ENCODE results near the gene CAB39. TPM values are rescaled to one million over a fixed set of nuclear protein-coding genes. Genes with fewer than 3 reads are reported as not detected.

Gene CAB39
- polyA plus RNA-seq, 4 donors: 38.2 to 92.2 (median 56.5) TPM

DNA sequence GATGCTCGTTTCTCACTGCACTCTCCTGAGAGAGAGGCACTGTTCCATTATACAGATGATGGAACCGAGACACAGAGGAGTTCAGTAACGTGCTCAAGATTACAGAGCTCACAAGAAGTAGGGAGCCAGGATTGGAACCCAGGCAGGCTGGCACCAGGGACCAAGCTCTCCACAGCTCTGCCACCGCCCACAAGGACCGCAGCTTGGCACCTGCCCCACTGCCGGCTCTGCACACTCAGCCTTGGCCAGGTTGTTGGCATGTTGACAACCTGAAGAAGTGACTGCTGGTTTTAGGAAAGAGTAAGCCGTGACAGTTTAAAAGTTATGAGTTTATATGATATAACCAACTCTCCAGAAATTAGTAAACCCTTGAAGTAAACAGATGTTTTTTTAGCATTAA lies 104.1 kb downstream of the CAB39 start:
- Histone ChIP-seq H3K27ac (ENCODE audit: low read depth in 1 of 3, low read length in 2 of 3) (no peak overlapping the region), H3K4me3 (ENCODE audit: low read depth in 1 of 3, low read length in 3 of 3) (no peak overlapping the region), H3K27me3 (ENCODE audit: control insufficient read depth in 3 of 3, insufficient read depth in 3 of 3, low read length in 3 of 3) (no peaks in the 10 kb centered on the region), H3K9me3 (ENCODE audit: control insufficient read depth in 2 of 2, insufficient read depth in 1 of 2, low read depth in 1 of 2, low read length in 1 of 2) (no peaks in the 10 kb centered on the region), H3K4me1 (ENCODE audit: control insufficient read depth in 3 of 3, insufficient read depth in 2 of 3, low read depth in 1 of 3, low read length in 2 of 3) (no peaks in the 10 kb centered on the region), H3K36me3 (ENCODE audit: control insufficient read depth in 3 of 3, insufficient read depth in 2 of 3, low read depth in 1 of 3, low read length in 3 of 3) (peaks cover 7 to 47% (median 9%) of the 10 kb centered on the region in 3 donors)
- no peak for FAIRE-seq
- DNase-seq: no peak
- 69 to 83% (median 70%) methylated on average over 7 of the region's 7 CpGs for WGBS, 3 donors

DNA sequence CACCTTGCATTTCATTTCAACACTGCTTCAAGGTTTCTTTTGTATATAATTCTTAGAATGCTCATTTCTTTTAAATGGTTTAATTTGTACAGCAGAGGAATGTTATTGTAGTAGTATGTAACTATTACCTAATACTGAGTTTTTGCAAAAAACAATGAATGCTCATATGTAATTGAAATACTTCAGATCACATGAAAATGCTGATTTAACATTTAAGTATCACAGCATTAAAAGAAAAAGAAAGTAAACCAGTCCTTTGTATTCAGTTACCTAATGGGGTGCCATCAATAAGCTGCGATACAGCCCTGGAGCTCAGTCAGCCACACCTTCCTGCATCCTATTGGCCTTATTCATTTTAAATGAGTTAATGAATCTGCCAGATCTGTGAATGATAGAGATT lies 106.8 kb downstream of the CAB39 start:
- WGBS, 3 donors: 97 to 100% (median 99%) methylated on average over 1 of the region's 1 CpG
- peaks cover 5 to 43% (median 9%) of the 10 kb centered on the region in 3 donors for H3K36me3 ChIP-seq (ENCODE audit: control insufficient read depth in 3 of 3, insufficient read depth in 2 of 3, low read depth in 1 of 3, low read length in 3 of 3)

DNA sequence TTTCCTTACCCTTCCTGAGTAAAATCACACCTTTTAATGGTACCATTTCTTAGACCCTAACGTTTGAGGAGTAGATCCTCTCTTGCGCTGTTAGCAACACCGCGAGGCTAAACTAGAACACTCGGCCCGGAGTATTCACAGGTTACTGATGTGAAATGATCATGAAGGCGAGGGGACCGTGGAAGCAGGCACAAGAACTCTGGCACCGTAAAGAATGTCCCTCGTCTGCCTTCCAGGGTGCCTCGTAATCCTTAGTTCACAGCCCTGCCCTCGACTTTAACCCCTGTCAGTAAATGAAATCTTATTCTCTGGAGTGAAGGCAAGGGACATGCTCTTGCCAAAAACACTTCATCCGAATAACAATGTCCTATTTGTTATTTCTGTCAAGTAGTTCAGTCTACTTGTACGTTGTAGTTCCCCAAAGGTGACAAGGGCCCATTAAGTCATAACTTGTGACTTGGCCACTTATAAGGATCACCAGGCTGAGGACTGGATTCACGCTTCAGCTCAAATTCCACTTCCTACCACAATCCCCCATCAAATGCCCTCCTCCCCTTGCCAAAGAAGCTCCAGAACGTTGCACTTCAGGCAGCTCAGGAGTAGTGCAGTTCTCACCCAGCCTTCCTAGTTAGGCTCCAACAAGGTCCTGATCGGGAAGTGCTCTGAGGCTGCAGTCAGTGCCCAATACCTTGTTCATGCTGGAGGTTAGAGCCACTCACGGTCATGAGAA lies 108.8 kb downstream of the CAB39 start:
- DNase-seq: no peak
- peaks cover 0 to 4% (median 0%) of the 10 kb centered on the region in 3 donors for H3K27me3 ChIP-seq (ENCODE audit: control insufficient read depth in 3 of 3, insufficient read depth in 3 of 3, low read length in 3 of 3)
- no peak overlapping the region for H3K4me3 ChIP-seq (ENCODE audit: low read depth in 1 of 3, low read length in 3 of 3)
- no peak for FAIRE-seq
- H3K4me1 ChIP-seq (ENCODE audit: control insufficient read depth in 3 of 3, insufficient read depth in 2 of 3, low read depth in 1 of 3, low read length in 2 of 3): no peaks in the 10 kb centered on the region
- WGBS, 3 donors: 74 to 77% (median 76%) methylated on average over 18 of the region's 18 CpGs
- H3K27ac ChIP-seq (ENCODE audit: low read depth in 1 of 3, low read length in 2 of 3): no peak overlapping the region
- H3K36me3 ChIP-seq (ENCODE audit: control insufficient read depth in 3 of 3, insufficient read depth in 2 of 3, low read depth in 1 of 3, low read length in 3 of 3): peaks cover 5 to 30% (median 5%) of the 10 kb centered on the region in 3 donors
- H3K9me3 ChIP-seq (ENCODE audit: control insufficient read depth in 2 of 2, insufficient read depth in 1 of 2, low read depth in 1 of 2, low read length in 1 of 2): no peaks in the 10 kb centered on the region

More for the DNA sequence above, 106.8 kb downstream of the CAB39 start:
- Histone ChIP-seq H3K4me3 (ENCODE audit: low read depth in 1 of 3, low read length in 3 of 3) (no peak overlapping the region), H3K27ac (ENCODE audit: low read depth in 1 of 3, low read length in 2 of 3) (no peak overlapping the region), H3K27me3 (ENCODE audit: control insufficient read depth in 3 of 3, insufficient read depth in 3 of 3, low read length in 3 of 3) (no peaks in the 10 kb centered on the region), H3K4me1 (ENCODE audit: control insufficient read depth in 3 of 3, insufficient read depth in 2 of 3, low read depth in 1 of 3, low read length in 2 of 3) (no peaks in the 10 kb centered on the region), H3K9me3 (ENCODE audit: control insufficient read depth in 2 of 2, insufficient read depth in 1 of 2, low read depth in 1 of 2, low read length in 1 of 2) (no peaks in the 10 kb centered on the region)
- FAIRE-seq: no peak
- no peak for DNase-seq

DNA sequence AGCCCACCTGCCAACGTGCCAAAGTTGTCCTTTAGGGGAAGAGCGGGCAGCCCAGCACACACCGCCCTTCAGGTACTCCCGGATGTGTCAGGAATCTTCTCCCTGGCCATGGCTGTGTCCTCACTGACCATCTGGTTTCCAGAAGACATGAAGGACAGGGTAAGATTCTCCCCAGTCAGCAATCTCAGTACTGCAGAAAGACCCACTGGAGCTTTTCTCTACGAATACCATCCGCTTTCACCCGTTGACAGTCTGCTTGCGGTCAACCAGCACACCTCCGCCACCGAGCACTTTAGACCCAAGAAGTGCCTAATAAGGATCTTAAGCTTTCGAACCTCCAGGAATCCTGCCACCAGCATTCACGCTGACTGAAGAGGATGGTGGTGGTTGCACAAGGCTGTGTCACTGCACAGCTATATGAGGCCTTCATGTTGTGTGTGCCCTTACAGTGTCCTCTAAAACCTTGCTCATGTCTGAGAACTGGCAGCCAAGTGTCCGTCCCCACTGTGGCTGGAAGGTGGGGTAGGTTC lies 109.4 kb downstream of the CAB39 start:
- FAIRE-seq (no peak), DNase-seq (no peak)
- H3K4me3 ChIP-seq (ENCODE audit: low read depth in 1 of 3, low read length in 3 of 3): no peak overlapping the region
- H3K4me1 ChIP-seq (ENCODE audit: control insufficient read depth in 3 of 3, insufficient read depth in 2 of 3, low read depth in 1 of 3, low read length in 2 of 3): no peaks in the 10 kb centered on the region
- peaks cover 0 to 8% (median 0%) of the 10 kb centered on the region in 3 donors for H3K27me3 ChIP-seq (ENCODE audit: control insufficient read depth in 3 of 3, insufficient read depth in 3 of 3, low read length in 3 of 3)
- H3K27ac ChIP-seq (ENCODE audit: low read depth in 1 of 3, low read length in 2 of 3): no peak overlapping the region
- 91 to 95% (median 92%) methylated on average over 13 of the region's 13 CpGs for WGBS, 3 donors
- H3K9me3 ChIP-seq (ENCODE audit: control insufficient read depth in 2 of 2, insufficient read depth in 1 of 2, low read depth in 1 of 2, low read length in 1 of 2): no peaks in the 10 kb centered on the region
- peaks cover 5 to 26% (median 5%) of the 10 kb centered on the region in 3 donors for H3K36me3 ChIP-seq (ENCODE audit: control insufficient read depth in 3 of 3, insufficient read depth in 2 of 3, low read depth in 1 of 3, low read length in 3 of 3)

DNA sequence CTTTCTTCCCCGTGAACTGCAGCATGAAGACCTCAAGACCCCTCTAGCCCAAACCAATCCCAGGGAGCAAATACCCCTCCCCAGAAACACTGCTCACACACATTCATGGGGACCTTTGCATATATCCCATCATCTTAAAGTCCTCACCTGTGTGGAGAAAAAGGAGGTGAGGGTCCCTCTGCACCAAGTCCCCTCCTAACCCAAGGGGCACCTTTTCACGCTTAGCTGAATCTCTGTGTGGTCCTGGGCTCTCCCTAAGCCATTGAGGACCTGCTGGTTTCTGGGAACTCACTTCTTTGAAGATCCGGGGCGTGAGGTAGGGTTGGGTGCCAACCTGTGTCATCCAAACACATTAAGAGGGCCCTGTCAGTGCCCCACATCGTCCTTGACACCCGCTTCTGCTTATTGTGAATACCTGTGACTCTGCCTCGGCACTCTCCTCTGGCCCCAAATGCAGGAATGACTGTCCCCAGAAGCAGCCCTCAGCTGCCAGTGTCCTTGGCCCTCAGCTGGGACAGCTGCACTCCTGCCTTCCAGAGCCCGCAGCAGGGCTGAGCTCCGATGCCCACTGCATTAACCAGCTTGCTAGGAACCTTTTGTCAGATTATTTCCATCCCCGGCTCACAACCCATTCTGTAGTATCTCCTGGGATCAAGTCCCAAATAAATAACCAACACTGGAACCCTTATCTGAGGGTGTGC lies 110.8 kb downstream of the CAB39 start:
- no peaks in the 10 kb centered on the region for H3K9me3 ChIP-seq (ENCODE audit: control insufficient read depth in 2 of 2, insufficient read depth in 1 of 2, low read depth in 1 of 2, low read length in 1 of 2)
- no peak overlapping the region for H3K4me3 ChIP-seq (ENCODE audit: low read depth in 1 of 3, low read length in 3 of 3)
- H3K27ac ChIP-seq (ENCODE audit: low read depth in 1 of 3, low read length in 2 of 3): no peak overlapping the region
- peaks cover 0 to 17% (median 4%) of the 10 kb centered on the region in 3 donors for H3K27me3 ChIP-seq (ENCODE audit: control insufficient read depth in 3 of 3, insufficient read depth in 3 of 3, low read length in 3 of 3)
- DNase-seq (no peak), FAIRE-seq (no peak)
- 48 to 78% (median 56%) methylated on average over 10 of the region's 10 CpGs for WGBS, 3 donors
- H3K36me3 ChIP-seq (ENCODE audit: control insufficient read depth in 3 of 3, insufficient read depth in 2 of 3, low read depth in 1 of 3, low read length in 3 of 3): peaks cover 2 to 21% (median 5%) of the 10 kb centered on the region in 3 donors
- no peaks in the 10 kb centered on the region for H3K4me1 ChIP-seq (ENCODE audit: control insufficient read depth in 3 of 3, insufficient read depth in 2 of 3, low read depth in 1 of 3, low read length in 2 of 3)

DNA sequence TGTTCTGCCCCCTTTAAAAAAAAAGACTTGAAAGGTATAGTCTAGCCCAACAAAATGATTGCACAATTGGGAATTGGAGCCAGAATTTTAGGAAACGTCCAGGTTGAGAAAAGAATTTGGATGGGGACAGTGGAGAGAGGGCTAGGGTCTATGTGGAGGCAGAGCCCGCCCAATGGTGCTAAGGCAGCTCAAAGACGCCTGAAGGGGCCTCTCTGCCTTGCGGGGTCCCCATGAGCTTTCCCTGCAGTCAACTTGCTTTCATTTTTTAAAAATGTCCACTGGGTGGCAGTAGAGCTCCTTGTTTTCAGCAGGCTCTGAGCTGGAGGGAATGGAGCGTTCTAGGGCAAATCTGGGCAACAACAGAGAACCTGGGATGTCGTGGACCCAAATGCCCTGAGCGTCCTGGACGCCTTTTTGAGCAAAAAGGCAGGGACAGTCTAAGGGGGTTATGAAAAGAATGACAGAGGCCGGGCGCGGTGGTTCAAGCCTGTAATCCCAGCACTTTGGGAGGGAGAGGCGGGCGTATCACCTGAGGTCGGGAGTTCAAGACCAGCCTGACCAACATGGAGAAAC lies 111.8 kb downstream of the CAB39 start:
- Histone ChIP-seq H3K27ac (ENCODE audit: low read depth in 1 of 3, low read length in 2 of 3) (no peak overlapping the region), H3K9me3 (ENCODE audit: control insufficient read depth in 2 of 2, insufficient read depth in 1 of 2, low read depth in 1 of 2, low read length in 1 of 2) (no peaks in the 10 kb centered on the region), H3K27me3 (ENCODE audit: control insufficient read depth in 3 of 3, insufficient read depth in 3 of 3, low read length in 3 of 3) (peaks cover 0 to 24% (median 4%) of the 10 kb centered on the region in 3 donors), H3K4me1 (ENCODE audit: control insufficient read depth in 3 of 3, insufficient read depth in 2 of 3, low read depth in 1 of 3, low read length in 2 of 3) (peaks cover 0 to 3% (median 0%) of the 10 kb centered on the region in 3 donors), H3K36me3 (ENCODE audit: control insufficient read depth in 3 of 3, insufficient read depth in 2 of 3, low read depth in 1 of 3, low read length in 3 of 3) (peaks cover 0 to 15% (median 0%) of the 10 kb centered on the region in 3 donors), H3K4me3 (ENCODE audit: low read depth in 1 of 3, low read length in 3 of 3) (no peak overlapping the region)
- FAIRE-seq: no peak
- peak; percentile 80 to 88 for DNase-seq
- 16 to 22% (median 18%) methylated on average over 14 of the region's 14 CpGs for WGBS, 3 donors

DNA sequence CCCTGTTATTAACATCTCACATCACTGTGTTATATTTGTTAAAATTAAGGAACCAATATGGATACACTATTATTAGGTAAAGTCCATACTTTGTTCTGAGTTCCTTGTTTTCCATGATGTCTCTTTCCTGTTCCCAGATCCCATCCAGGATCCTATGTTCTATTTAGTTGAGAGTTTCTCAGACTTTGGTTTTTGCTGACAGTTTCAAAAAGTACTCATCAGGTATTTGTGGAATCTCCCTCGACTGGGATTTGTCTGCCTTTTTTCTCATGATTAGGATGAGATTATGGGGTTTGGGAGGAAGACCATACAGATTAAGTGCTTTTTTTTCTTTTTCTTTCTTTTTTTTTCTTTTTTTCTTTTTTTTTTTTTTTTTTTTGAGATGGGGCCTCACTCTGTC lies 112.7 kb downstream of the CAB39 start:
- no peak for DNase-seq
- Histone ChIP-seq H3K4me1 (ENCODE audit: control insufficient read depth in 3 of 3, insufficient read depth in 2 of 3, low read depth in 1 of 3, low read length in 2 of 3) (peaks cover 0 to 3% (median 0%) of the 10 kb centered on the region in 3 donors), H3K27ac (ENCODE audit: low read depth in 1 of 3, low read length in 2 of 3) (no peak overlapping the region), H3K27me3 (ENCODE audit: control insufficient read depth in 3 of 3, insufficient read depth in 3 of 3, low read length in 3 of 3) (peaks cover 0 to 28% (median 4%) of the 10 kb centered on the region in 3 donors), H3K36me3 (ENCODE audit: control insufficient read depth in 3 of 3, insufficient read depth in 2 of 3, low read depth in 1 of 3, low read length in 3 of 3) (peaks cover 0 to 14% (median 0%) of the 10 kb centered on the region in 3 donors), H3K4me3 (ENCODE audit: low read depth in 1 of 3, low read length in 3 of 3) (no peak overlapping the region), H3K9me3 (ENCODE audit: control insufficient read depth in 2 of 2, insufficient read depth in 1 of 2, low read depth in 1 of 2, low read length in 1 of 2) (peaks cover 0 to 6% of the 10 kb centered on the region in 2 donors)
- 55 to 74% (median 65%) methylated on average over 1 of the region's 1 CpG for WGBS, 3 donors
- no peak for FAIRE-seq

DNA sequence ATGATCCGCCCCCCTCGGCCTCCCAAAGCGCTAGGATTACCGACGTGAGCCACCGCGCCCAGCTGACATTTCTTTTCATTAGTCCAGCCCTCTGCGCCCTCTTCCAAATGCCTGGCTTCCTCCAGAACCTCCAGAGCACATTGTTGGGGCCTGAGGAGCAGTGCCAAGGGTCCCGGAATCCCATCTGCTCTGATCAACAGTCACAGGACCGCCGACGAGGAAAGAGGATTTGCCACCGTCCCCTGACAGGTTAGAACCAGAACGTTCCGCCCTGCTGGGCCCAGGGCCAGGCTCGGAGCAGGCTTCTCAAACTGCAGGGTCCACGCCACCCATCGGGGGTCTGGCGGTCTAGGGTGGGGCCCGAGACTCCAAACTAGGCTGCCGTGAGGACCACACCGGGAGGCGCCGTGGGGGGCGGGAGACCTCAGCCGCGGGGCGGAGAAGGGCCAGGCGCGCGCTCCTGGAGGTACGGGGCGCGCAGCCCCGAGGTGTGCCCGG lies 115.2 kb downstream of the CAB39 start:
- 29 to 37% (median 33%) methylated on average over 28 to 36 of the region's 36 CpGs for WGBS, 3 donors
- no peak for FAIRE-seq
- Histone ChIP-seq H3K4me1 (ENCODE audit: control insufficient read depth in 3 of 3, insufficient read depth in 2 of 3, low read depth in 1 of 3, low read length in 2 of 3) (peaks cover 0 to 3% (median 0%) of the 10 kb centered on the region in 3 donors), H3K4me3 (ENCODE audit: low read depth in 1 of 3, low read length in 3 of 3) (peak overlapping the region in 1 of 3 donors; percentile 31), H3K27ac (ENCODE audit: low read depth in 1 of 3, low read length in 2 of 3) (no peak overlapping the region), H3K27me3 (ENCODE audit: control insufficient read depth in 3 of 3, insufficient read depth in 3 of 3, low read length in 3 of 3) (peaks cover 0 to 28% (median 4%) of the 10 kb centered on the region in 3 donors), H3K9me3 (ENCODE audit: control insufficient read depth in 2 of 2, insufficient read depth in 1 of 2, low read depth in 1 of 2, low read length in 1 of 2) (peaks cover 0 to 9% of the 10 kb centered on the region in 2 donors), H3K36me3 (ENCODE audit: control insufficient read depth in 3 of 3, insufficient read depth in 2 of 3, low read depth in 1 of 3, low read length in 3 of 3) (no peaks in the 10 kb centered on the region)
- DNase-seq: no peak
